RPMI8226 (cell line): ENCODE results near the gene GADL1.

ENCODE experiments used
- DNase-seq: peaks from one replicate; pipeline ENCODE4 v3.0.0-alpha.2; 2015

GADL1 gene, protein sequence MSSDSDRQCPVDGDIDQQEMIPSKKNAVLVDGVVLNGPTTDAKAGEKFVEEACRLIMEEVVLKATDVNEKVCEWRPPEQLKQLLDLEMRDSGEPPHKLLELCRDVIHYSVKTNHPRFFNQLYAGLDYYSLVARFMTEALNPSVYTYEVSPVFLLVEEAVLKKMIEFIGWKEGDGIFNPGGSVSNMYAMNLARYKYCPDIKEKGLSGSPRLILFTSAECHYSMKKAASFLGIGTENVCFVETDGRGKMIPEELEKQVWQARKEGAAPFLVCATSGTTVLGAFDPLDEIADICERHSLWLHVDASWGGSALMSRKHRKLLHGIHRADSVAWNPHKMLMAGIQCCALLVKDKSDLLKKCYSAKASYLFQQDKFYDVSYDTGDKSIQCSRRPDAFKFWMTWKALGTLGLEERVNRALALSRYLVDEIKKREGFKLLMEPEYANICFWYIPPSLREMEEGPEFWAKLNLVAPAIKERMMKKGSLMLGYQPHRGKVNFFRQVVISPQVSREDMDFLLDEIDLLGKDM

DNA sequence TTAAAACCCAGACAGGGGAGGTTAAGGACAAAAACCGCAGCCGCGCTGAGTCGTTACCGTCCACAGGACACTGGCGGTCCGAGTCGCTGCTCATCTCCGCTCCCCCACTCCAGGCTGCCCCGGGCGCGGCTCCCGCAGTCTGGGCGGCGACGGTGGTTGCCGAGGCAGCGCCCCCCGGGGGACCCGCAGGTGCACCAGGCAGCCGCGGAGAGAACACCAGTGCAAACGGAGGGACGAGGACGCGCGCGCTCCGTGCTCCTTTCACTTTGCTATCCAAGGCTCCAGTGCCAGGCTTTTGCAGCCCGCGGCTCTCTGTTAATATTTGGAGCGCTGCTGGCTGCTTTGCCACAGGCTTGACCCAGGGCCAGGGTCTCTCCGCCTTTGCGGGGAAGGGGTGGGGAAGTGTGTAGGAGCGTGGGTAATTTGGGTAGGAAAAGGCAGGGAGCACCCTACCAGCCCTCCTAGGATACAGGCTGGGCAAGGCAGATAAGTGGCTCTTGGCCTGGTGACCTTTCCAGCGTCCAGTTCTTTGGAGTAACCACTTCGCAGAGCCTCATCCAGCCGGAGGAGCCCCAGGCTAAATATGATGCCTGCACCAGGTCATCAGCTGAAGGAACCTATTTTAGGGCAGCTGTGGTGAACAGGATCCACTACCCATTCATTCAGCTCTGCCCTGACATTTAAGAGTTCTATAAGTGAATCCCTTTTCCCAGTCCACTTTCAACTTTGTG is at the start of gene GADL1:
GADL1 (minus strand) TSS at position 141 of the 731 bp plus-strand sequence; CDS start at position 94, 47 bp downstream.
- peak; percentile 8 for DNase-seq

- no peak for DNase-seq
Measured at GRCh38 chr3:30944124-30944523, 49.7 kb upstream of the GADL1 start.

DNA sequence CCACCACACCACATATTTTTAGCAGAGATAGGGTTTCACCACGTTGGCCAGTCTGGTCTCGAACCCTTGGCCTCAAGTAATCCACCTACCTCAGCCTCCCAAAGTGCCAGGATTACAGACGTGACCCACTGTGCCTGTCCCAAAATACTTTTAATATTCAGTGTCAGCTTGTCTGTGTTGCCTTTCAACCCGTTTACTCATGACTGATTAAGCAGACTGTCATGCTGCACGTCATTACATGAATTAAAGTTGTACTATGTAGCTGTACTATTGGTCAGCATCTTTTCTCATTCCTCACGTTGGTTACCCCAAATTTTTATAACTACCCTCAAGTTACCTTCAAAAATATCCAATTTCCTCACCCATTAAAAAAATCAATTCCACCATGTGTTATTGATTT is 48.7 kb upstream of the GADL1 start:
- no peak for DNase-seq

DNA sequence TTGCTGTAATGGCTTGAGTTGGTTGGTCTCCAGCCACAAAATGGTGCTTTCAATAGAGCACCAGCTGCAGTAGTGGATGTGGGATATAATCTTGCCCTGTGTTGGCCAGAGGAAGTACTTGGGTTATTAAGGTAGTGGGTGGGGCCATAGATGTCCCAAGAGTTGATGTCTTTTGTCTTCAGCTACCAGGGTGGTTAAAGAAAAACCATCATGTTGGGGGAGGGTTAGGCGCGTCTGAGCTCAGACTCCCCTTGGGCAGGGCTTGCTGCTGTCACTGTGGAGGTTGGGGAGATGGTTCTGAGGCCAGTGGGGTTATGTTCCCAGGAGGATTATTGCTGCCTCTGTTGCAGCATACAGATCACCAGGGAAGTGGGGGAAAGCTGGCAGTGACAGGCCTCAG is 46.9 kb upstream of the GADL1 start:
- no peak for DNase-seq

GRCh38 chr3:30940740-30941139 is 46.3 kb upstream of the GADL1 start:
- no peak for DNase-seq

- peak; percentile 41 for DNase-seq
Measured at GRCh38 chr3:30934208-30934550, 39.7 kb upstream of the GADL1 start.

DNA sequence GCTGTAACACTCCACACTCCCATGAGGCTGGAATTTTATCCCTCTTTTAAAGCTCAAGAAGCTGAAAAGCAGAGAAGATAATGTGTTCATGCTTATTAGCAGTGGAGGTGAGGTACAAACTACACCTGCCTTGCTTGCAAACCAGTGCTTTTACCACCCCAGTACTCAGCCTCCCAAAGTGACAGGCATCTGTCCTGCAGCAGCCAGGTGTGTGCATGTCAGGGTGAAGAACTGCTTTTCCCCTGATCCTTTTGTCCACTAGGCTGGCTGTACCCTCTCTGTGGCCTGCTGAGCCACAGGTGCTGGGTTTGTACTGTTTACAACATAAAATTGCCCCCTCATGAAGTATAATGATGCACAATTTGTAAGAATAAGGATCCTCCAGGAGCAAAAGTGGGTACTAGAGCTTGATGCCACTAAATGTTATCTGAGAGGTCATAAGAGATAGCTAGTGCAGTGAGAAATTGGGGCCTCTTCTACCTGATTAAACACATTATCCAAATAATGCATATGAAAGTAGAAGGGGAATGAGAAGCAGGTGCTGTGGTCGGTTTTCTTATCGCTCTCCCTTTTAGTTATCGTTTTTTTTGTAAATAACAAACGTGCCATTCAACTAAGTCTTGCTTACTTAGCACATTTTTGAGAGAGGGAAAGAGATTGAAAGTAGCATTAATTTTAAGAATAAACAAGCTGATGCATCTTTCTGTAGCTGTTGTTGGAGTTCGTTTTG is 39.2 kb upstream of the GADL1 start:
- no peak for DNase-seq

- no peak for DNase-seq
Measured at GRCh38 chr3:30932513-30933098, 38.1 kb upstream of the GADL1 start.

- no peak for DNase-seq
Measured at GRCh38 chr3:30924763-30925162, 30.3 kb upstream of the GADL1 start.

- DNase-seq = no peak
Measured at GRCh38 chr3:30919564-30919963, 25.1 kb upstream of the GADL1 start.

GRCh38 chr3:30918761-30919160 is 24.3 kb upstream of the GADL1 start:
- DNase-seq = no peak

GRCh38 chr3:30915782-30916181 is 21.3 kb upstream of the GADL1 start:
- DNase-seq = no peak

DNA sequence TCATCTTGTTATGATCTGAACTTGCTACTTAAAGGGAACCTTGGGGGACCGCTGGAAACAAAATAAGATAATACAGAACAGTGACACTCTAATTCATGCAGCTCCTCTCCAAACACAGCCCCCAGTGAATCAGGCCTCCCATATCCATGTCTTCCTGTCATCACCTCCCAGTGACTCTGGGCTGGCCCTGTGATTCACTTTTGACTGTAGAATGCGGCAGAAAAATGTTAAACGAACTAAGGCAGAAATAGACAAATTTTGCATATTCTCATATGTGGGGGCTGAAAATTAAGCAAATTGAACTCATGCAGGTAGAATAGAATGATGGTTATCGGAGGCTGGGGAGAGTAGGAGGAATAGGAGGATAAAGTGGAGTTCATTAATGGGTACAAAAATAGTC is 20.2 kb upstream of the GADL1 start:
- DNase-seq = no peak

DNA sequence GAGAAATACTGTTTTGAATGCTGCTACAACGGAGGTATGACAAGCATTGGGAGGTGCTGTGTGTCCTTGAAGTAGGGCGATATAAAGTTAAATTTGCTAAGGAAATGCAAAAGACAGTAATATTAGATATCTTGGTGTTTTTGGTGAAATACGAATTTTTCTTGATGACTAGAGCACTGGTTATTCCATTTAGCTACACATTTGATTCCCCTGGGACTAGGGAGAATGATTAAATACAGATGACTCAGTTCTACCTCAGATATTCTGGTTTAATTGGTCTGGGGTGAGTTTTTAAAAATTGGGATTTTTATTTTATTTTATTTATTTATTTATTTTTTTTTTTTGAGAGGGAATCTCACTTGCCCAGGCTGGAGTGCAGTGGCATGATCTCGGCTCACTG is 18.7 kb upstream of the GADL1 start:
- DNase-seq = no peak

GRCh38 chr3:30912301-30912700 is 17.8 kb upstream of the GADL1 start:
- DNase-seq = no peak

DNA sequence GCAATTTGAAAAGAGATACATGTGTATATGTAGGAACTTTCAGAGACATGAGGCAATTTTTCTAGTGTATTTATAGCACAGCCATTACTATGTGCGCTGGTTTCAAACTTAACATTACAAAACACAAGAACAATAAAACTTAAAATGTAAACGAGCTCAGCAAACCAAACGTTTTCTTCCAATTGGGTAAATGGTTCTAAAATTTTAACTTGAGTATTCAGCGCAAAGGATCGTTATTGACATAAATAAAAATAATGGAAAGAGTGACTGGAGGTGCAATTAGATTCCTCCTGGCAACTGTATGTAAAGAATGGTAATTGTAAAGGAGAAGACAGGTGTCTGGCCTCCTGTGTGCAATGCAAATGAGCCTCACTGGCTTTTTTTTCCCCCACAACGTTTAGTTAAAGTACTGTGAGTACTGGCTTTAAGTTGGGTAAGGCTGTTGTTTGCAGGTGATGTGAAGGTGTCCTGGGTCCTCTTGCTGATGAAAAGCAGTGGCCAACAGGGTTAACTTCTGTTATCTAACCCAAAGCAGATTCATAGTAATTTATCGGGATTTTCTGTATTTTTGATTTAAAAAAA is 14.1 kb upstream of the GADL1 start:
- no peak for DNase-seq

DNA sequence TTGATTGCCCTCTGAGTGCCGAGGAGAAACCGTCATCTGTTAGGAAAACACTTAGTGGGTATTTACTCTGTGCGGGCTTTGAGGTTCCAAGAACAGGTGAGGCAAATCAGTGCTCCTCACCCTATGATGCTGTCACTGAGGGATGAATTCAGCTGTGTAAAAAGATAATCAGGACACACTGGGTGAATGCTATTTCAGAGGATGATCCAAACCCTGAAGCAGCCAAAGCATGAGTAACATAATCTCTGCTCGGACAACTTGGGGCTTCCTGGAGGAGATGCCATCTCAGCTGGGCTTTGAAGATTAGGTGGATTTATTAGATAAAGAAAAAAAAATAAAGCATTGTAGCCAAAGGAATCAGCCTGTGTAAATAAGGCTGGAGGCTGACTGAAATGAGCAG is 10.5 kb upstream of the GADL1 start:
- DNase-seq = no peak

DNA sequence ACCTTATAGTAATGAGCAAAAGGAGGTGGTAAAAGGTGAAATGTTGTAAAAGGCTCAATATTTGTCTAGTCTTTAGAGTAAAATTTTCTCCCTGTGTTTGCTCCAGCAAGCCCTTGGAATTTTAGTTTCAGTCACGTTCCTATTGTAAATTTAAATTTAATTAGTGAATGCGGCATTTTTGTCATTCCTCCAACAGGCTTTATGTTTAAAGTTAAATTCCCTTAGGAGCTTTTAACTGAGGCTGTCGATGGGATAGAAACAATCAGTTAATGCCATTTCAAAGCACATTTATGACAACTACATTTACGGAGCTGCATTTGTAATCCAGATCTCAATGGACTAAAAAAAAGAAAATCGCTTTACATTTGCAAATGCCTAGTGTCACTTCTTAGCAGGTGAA is 868 bp upstream of the GADL1 start:
- DNase-seq = no peak

- no peak for DNase-seq
Measured at GRCh38 chr3:30893678-30894325, 659 bp downstream of the GADL1 start.

DNA sequence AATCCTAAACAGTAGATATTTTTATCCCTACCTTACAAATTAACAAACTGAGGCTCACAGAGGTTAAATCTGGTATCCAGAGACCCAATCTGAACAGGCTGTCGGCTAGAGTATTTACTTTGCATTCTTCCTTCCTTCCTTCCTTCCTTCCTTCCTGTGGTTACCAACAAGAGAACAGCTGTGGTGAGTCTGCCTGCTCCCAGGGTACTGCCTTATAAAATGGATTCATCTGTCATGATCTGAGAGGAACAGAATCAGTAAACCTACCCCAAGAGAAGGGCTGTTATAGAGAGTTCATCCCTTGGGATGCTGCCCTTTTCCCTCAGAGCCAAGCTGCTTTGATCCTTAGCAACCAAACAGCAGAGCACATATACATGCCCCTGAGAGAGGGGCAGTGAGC is 3.6 kb downstream of the GADL1 start:
- DNase-seq = no peak

GRCh38 chr3:30886888-30887287 is 7.6 kb downstream of the GADL1 start:
- DNase-seq = no peak

GRCh38 chr3:30878862-30879261 is 15.6 kb downstream of the GADL1 start:
- no peak for DNase-seq
